Type B pancreatic cell (in vitro differentiated cells): Measurements from ENCODE around the gene FGFR2. TPM values are rescaled to one million over a fixed set of nuclear protein-coding genes. Genes with fewer than 3 reads are reported as not detected.

Experiments used
- DNase-seq: peaks from one replicate; pipeline ENCODE4 v3.0.0; 2021; ENCODE audit warnings: mixed read lengths; ENCODE audit not compliant: unreplicated experiment; ENCODE audit errors: extremely low spot score
- H3K27ac Mint-ChIP-seq: 2 replicates; pipeline ENCODE4 v1.8.0; 2021; ENCODE audit warnings: mild to moderate bottlenecking, mixed read lengths
- H3K27me3 Mint-ChIP-seq: 2 replicates; pipeline ENCODE4 v1.8.0; 2021; ENCODE audit warnings: mixed read lengths
- H3K36me3 Mint-ChIP-seq: 2 replicates; pipeline ENCODE4 v1.8.0; 2021; ENCODE audit warnings: mixed read lengths
- H3K4me1 Mint-ChIP-seq: one replicate; pipeline ENCODE4 v1.8.0; 2021; ENCODE audit warnings: mixed read lengths; ENCODE audit not compliant: unreplicated experiment
- H3K4me3 Mint-ChIP-seq: 2 replicates; pipeline ENCODE4 v1.8.0; 2021; ENCODE audit warnings: mild to moderate bottlenecking, mixed read lengths
- H3K9me3 Mint-ChIP-seq: 2 replicates; pipeline ENCODE4 v1.8.0; 2021; ENCODE audit warnings: mixed read lengths
- CTCF ChIP-seq: fragments of 200-600 bp; sonication (generic); conservative IDR thresholded peaks from 2 replicates; pipeline ENCODE4 v1.5.0; 2021; ENCODE audit warnings: antibody characterized with exemption, mild to moderate bottlenecking
- total RNA-seq: library from RNA; stranded (reverse); gene quantifications from 2 replicates; pipeline ENCODE4 v1.2.1, GENCODE V29; 2021; ENCODE audit warnings: low replicate concordance

Gene FGFR2
- total RNA-seq, 1 donor from 2014 or later: 173 TPM

GRCh38 chr10:121531830-121532178, 66.4 kb downstream of the FGFR2 start:
- Mint-ChIP-seq H3K9me3 (no peaks in the 10 kb centered on the region), H3K27me3 (no peaks in the 10 kb centered on the region), H3K4me3 (no peak overlapping the region), H3K36me3 (peaks cover 48% of the 10 kb centered on the region), H3K27ac (no peak overlapping the region), H3K4me1 (peaks cover 60% of the 10 kb centered on the region)
- DNase-seq: no peak
- no peak for TF ChIP-seq CTCF

GRCh38 chr10:121531076-121531829, 67.0 kb downstream of the FGFR2 start:
- peaks cover 61% of the 10 kb centered on the region for H3K4me1 Mint-ChIP-seq
- H3K4me3 Mint-ChIP-seq: peak overlapping the region; percentile 46
- H3K9me3 Mint-ChIP-seq: no peaks in the 10 kb centered on the region
- DNase-seq: no peak
- peaks cover 49% of the 10 kb centered on the region for H3K36me3 Mint-ChIP-seq
- H3K27ac Mint-ChIP-seq: peak overlapping the region; percentile 43
- TF ChIP-seq CTCF: no peak
- no peaks in the 10 kb centered on the region for H3K27me3 Mint-ChIP-seq

- H3K36me3 Mint-ChIP-seq: peaks cover 45% of the 10 kb centered on the region
- no peaks in the 10 kb centered on the region for H3K27me3 Mint-ChIP-seq
- TF ChIP-seq CTCF: no peak
- peak overlapping the region; percentile 46 for H3K4me3 Mint-ChIP-seq
- DNase-seq: no peak
- no peaks in the 10 kb centered on the region for H3K9me3 Mint-ChIP-seq
- peak overlapping the region; percentile 43 for H3K27ac Mint-ChIP-seq
- peaks cover 62% of the 10 kb centered on the region for H3K4me1 Mint-ChIP-seq
These were observed 67.7 kb downstream of the FGFR2 start for GRCh38 chr10:121530481-121531075.

- no peak overlapping the region for H3K4me3 Mint-ChIP-seq
- H3K36me3 Mint-ChIP-seq: peaks cover 37% of the 10 kb centered on the region
- H3K9me3 Mint-ChIP-seq: no peaks in the 10 kb centered on the region
- no peak for DNase-seq
- peaks cover 88% of the 10 kb centered on the region for H3K4me1 Mint-ChIP-seq
- TF ChIP-seq CTCF: no peak
- H3K27ac Mint-ChIP-seq: peak overlapping the region; percentile 80
- H3K27me3 Mint-ChIP-seq: no peaks in the 10 kb centered on the region
These were observed 70.6 kb downstream of the FGFR2 start for GRCh38 chr10:121527690-121528089.

GRCh38 chr10:121526801-121527221, 71.4 kb downstream of the FGFR2 start:
- Mint-ChIP-seq H3K27ac (peak overlapping the region; percentile 80), H3K4me3 (peak overlapping the region; percentile 76), H3K4me1 (peaks cover 82% of the 10 kb centered on the region), H3K9me3 (no peaks in the 10 kb centered on the region), H3K36me3 (peaks cover 37% of the 10 kb centered on the region), H3K27me3 (no peaks in the 10 kb centered on the region)
- DNase-seq: no peak
- TF ChIP-seq CTCF: no peak
